Right lung (tissue), 5 donors: ENCODE results near the gene EPPIN. TPM values are rescaled to one million over a fixed set of nuclear protein-coding genes. Genes with fewer than 3 reads are reported as not detected.

ENCODE experiments used
- polyA plus RNA-seq, 5 donors: library from polyadenylated mRNA; unstranded; fragments of 120-200 nt; gene quantifications; one replicate each; pipeline versions ENCODE4 v1.2.1 to v1.2.3, GENCODE V29; 2013; ENCODE audit warnings: inconsistent platforms in 1 of 5, low replicate concordance in 1 of 5; ENCODE audit not compliant: insufficient read length in 5 of 5, insufficient read depth in 1 of 5

The EPPIN gene
- polyA plus RNA-seq, 5 donors: 0.13 to 0.26 (median 0.18) TPM

Other genes with a start within 250 kb of the EPPIN start
- not detected for gene RBPJL, start 240.6 kb downstream of the EPPIN start, polyA plus RNA-seq
- under 1 TPM; 0.09 to 0.18 (median 0.14) TPM for gene MATN4, start 239.1 kb downstream of the EPPIN start, polyA plus RNA-seq
- 100 to 1,000 TPM; 188 to 275 (median 204) TPM for gene SDC4, start 199.0 kb downstream of the EPPIN start, polyA plus RNA-seq
- gene SYS1, start 184.2 kb downstream of the EPPIN start, polyA plus RNA-seq: 10 to 100 TPM; 21.7 to 26.7 (median 22.9) TPM
- 1 to 10 TPM; 1.2 to 2.1 (median 1.5) TPM for gene TP53TG5, start 169.1 kb downstream of the EPPIN start, polyA plus RNA-seq
- gene DBNDD2, start 139.1 kb downstream of the EPPIN start, polyA plus RNA-seq: 10 to 100 TPM; 19.6 to 24.1 (median 22.6) TPM
- gene PIGT, start 131.3 kb downstream of the EPPIN start, polyA plus RNA-seq: 10 to 100 TPM; 75.8 to 89.8 (median 84.1) TPM
- gene WFDC2, start 77.6 kb downstream of the EPPIN start, polyA plus RNA-seq: 10 to 100 TPM; 22.1 to 48.6 (median 30.0) TPM
- gene SPINT3, start 31.8 kb downstream of the EPPIN start, polyA plus RNA-seq: not detected
- gene WFDC6, start 7.9 kb downstream of the EPPIN start, polyA plus RNA-seq: under 1 TPM in 2 of 5 donors, not detected in 3; 0.19 to 0.40 TPM
- under 1 TPM in 1 of 5 donors, not detected in 4; 0.12 TPM for gene WFDC8, start 31.9 kb upstream of the EPPIN start, polyA plus RNA-seq
- gene WFDC10A, start 82.3 kb upstream of the EPPIN start, polyA plus RNA-seq: not detected
- gene WFDC9, start 83.9 kb upstream of the EPPIN start, polyA plus RNA-seq: not detected
- not detected for gene WFDC11, start 122.8 kb upstream of the EPPIN start, polyA plus RNA-seq
- not detected for gene WFDC13, start 154.6 kb upstream of the EPPIN start, polyA plus RNA-seq
- gene WFDC10B, start 157.6 kb upstream of the EPPIN start, polyA plus RNA-seq: not detected
- gene SPINT4, start 174.9 kb upstream of the EPPIN start, polyA plus RNA-seq: not detected
- 1 to 10 TPM in 2 of 5 donors, under 1 TPM in 3; 0.20 to 1.3 (median 0.71) TPM for gene WFDC3, start 244.5 kb upstream of the EPPIN start, polyA plus RNA-seq
- gene DNTTIP1, start 244.6 kb upstream of the EPPIN start, polyA plus RNA-seq: 10 to 100 TPM; 26.4 to 36.0 (median 28.9) TPM